Stimulated activated CD8-positive, alpha-beta memory T cell treated with anti-CD3 and anti-CD28 coated beads, Interleukin-12 subunit alpha, Interleukin-12 subunit beta, amount 100 ng/mL, for 1 hour (primary cell): ENCODE data around the gene KYAT1.

Experiments
- DNase-seq: peaks from one replicate; pipeline ENCODE4 v3.0.0-alpha.2; 2020; ENCODE audit warnings: low read depth

KYAT1 gene

GRCh38 chr9:128881884-128882676 lies at the start of gene KYAT1, which contains the start of gene LRRC8A:
Gene KYAT1 (minus strand): TSS chr9:128881950. CDS start chr9:128845405, 36,545 bp downstream.
Gene LRRC8A (plus strand): TSS chr9:128882133. CDS start chr9:128907165, 25,032 bp downstream.
- peak; percentile 98 for DNase-seq

- no peak for DNase-seq
These were observed 47.8 kb upstream of the KYAT1 start for GRCh38 chr9:128929560-128929959.

GRCh38 chr9:128928624-128929023 lies 46.9 kb upstream of the KYAT1 start:
- no peak for DNase-seq

- peak; percentile 37 for DNase-seq
These were observed 46.1 kb upstream of the KYAT1 start for GRCh38 chr9:128927731-128928411.

- DNase-seq = no peak
These were observed 41.7 kb upstream of the KYAT1 start for GRCh38 chr9:128923493-128923883.

GRCh38 chr9:128921881-128922763 lies 40.4 kb upstream of the KYAT1 start:
- DNase-seq = no peak

- DNase-seq = no peak
These were observed 38.8 kb upstream of the KYAT1 start, which contains the start of gene PHYHD1 for GRCh38 chr9:128920381-128921058. Gene PHYHD1 (plus strand): TSS chr9:128920982. CDS start chr9:128922324, 1,342 bp downstream.

GRCh38 chr9:128919402-128920089 lies 37.8 kb upstream of the KYAT1 start:
- no peak for DNase-seq

GRCh38 chr9:128918921-128919320 lies 37.2 kb upstream of the KYAT1 start:
- DNase-seq = no peak

GRCh38 chr9:128917151-128917849 lies 35.5 kb upstream of the KYAT1 start:
- DNase-seq = no peak

- no peak for DNase-seq
These were observed 35.0 kb upstream of the KYAT1 start for GRCh38 chr9:128916745-128917144.

- no peak for DNase-seq
These were observed 34.5 kb upstream of the KYAT1 start for GRCh38 chr9:128916204-128916603.

GRCh38 chr9:128913995-128914772 lies 32.4 kb upstream of the KYAT1 start:
- no peak for DNase-seq

GRCh38 chr9:128913048-128913900 lies 31.5 kb upstream of the KYAT1 start:
- no peak for DNase-seq

GRCh38 chr9:128912270-128912853 lies 30.6 kb upstream of the KYAT1 start:
- DNase-seq = no peak

- DNase-seq = no peak
These were observed 29.8 kb upstream of the KYAT1 start for GRCh38 chr9:128911529-128912035.

GRCh38 chr9:128910906-128911305 lies 29.2 kb upstream of the KYAT1 start:
- no peak for DNase-seq

- DNase-seq = no peak
These were observed 28.1 kb upstream of the KYAT1 start for GRCh38 chr9:128909859-128910258.
